ENCODE results near the gene ANKRD63.

The ANKRD63 gene

GRCh38 chr15:40282869-40283614 is at the start of gene ANKRD63:
Gene ANKRD63 (minus strand): TSS chr15:40283064. CDS start chr15:40282586, 478 bp downstream.
- DNase-seq (ENCODE audit: low spot score) = no peak

- DNase-seq (ENCODE audit: low spot score) = no peak
Observed at GRCh38 chr15:40332113-40332781, 49.4 kb upstream of the ANKRD63 start.

- no peak for DNase-seq (ENCODE audit: low spot score)
Observed at GRCh38 chr15:40331637-40332036, 48.8 kb upstream of the ANKRD63 start.

GRCh38 chr15:40331026-40331425 is 48.2 kb upstream of the ANKRD63 start:
- DNase-seq (ENCODE audit: low spot score) = no peak

- no peak for DNase-seq (ENCODE audit: low spot score)
Observed at GRCh38 chr15:40330368-40330836, 47.5 kb upstream of the ANKRD63 start.

- no peak for DNase-seq (ENCODE audit: low spot score)
Observed at GRCh38 chr15:40329804-40330203, 46.9 kb upstream of the ANKRD63 start.

GRCh38 chr15:40328751-40329150 is 45.9 kb upstream of the ANKRD63 start:
- DNase-seq (ENCODE audit: low spot score) = no peak

GRCh38 chr15:40328176-40328575 is 45.3 kb upstream of the ANKRD63 start:
- DNase-seq (ENCODE audit: low spot score) = no peak

- no peak for DNase-seq (ENCODE audit: low spot score)
Observed at GRCh38 chr15:40327457-40327856, 44.6 kb upstream of the ANKRD63 start.

- DNase-seq (ENCODE audit: low spot score) = no peak
Observed at GRCh38 chr15:40325700-40326099, 42.8 kb upstream of the ANKRD63 start.

GRCh38 chr15:40325188-40325587 is 42.3 kb upstream of the ANKRD63 start:
- DNase-seq (ENCODE audit: low spot score) = no peak

- no peak for DNase-seq (ENCODE audit: low spot score)
Observed at GRCh38 chr15:40323953-40324937, 41.4 kb upstream of the ANKRD63 start.

GRCh38 chr15:40323239-40323952 is 40.5 kb upstream of the ANKRD63 start, which contains the start of gene INAFM2:
Gene INAFM2 (plus strand): TSS chr15:40323692. CDS start chr15:40324056, 364 bp downstream.
- peak; percentile 79 for DNase-seq (ENCODE audit: low spot score)

- DNase-seq (ENCODE audit: low spot score) = no peak
Observed at GRCh38 chr15:40322531-40323238, 39.8 kb upstream of the ANKRD63 start.

GRCh38 chr15:40320931-40321371 is 38.1 kb upstream of the ANKRD63 start:
- DNase-seq (ENCODE audit: low spot score) = peak; percentile 81

GRCh38 chr15:40320409-40320808 is 37.5 kb upstream of the ANKRD63 start:
- DNase-seq (ENCODE audit: low spot score) = no peak

GRCh38 chr15:40317580-40317979 is 34.7 kb upstream of the ANKRD63 start:
- no peak for DNase-seq (ENCODE audit: low spot score)

- DNase-seq (ENCODE audit: low spot score) = no peak
Observed at GRCh38 chr15:40316931-40317330, 34.1 kb upstream of the ANKRD63 start.

- no peak for DNase-seq (ENCODE audit: low spot score)
Observed at GRCh38 chr15:40314723-40315276, 31.9 kb upstream of the ANKRD63 start.
